ENCODE measurements around the gene TSPYL6. TPM values are rescaled to one million over a fixed set of nuclear protein-coding genes. Genes with fewer than 3 reads are reported as not detected.

The TSPYL6 gene
- total and polyA plus RNA-seq, 2 of the 4 experiments (the other 2 are of a cell fraction), result not detected

DNA sequence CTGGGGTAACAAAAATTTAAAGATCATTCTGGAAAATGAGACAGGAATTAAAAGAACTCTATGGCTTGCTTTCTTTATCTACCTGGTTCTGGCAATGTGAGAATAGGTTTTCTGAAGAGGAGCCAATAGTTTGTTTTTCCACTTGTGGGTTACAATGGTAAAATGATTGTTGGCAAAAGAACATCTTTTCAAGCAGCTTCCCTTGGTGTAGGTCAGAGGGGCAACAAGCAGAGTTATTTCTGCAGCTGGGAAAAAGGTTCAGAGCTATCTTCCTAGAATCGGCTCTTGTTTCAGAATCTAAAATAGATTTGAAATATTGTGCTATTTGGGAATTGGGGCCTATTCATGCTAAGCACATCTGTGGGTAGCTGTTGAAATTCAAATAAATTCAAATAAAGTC, 11.5 kb upstream of the TSPYL6 start:
- Histone ChIP-seq H3K36me3 (ENCODE audit: control insufficient read depth, insufficient read depth, low read length) (no peaks in the 10 kb centered on the region), H3K4ac (ENCODE audit: low read depth, low read length) (no peak overlapping the region), H2BK20ac (ENCODE audit: low read depth, low read length) (no peak overlapping the region), H3K9me1 (ENCODE audit: insufficient read depth, low read length) (no peaks in the 10 kb centered on the region), H4K5ac (ENCODE audit: low read depth, low read length) (no peak overlapping the region), H2BK5ac (ENCODE audit: low read depth, low read length, poor library complexity, severe bottlenecking) (no peak overlapping the region), H3K4me2 (ENCODE audit: low read depth, low read length) (no peak overlapping the region), H2AK5ac (ENCODE audit: low read depth, low read length) (no peak overlapping the region), H4K8ac (ENCODE audit: low read depth in 2 of 2, low read length in 2 of 2) (no peak overlapping the region), H3K56ac (ENCODE audit: extremely low read depth, insufficient read depth, low read length) (no peak overlapping the region), H3K27ac (ENCODE audit: insufficient read depth, low read length) (no peak overlapping the region), H3K14ac (replicated peaks; ENCODE audit: low read depth, low read length) (no peak overlapping the region), H2AFZ (replicated peaks; ENCODE audit: low read length, poor library complexity) (no peak overlapping the region), H3K9me3 (ENCODE audit: control insufficient read depth, insufficient read depth, low read length) (no peaks in the 10 kb centered on the region), H2BK15ac (ENCODE audit: low read depth, low read length) (no peak overlapping the region), H2AK9ac (replicated peaks; ENCODE audit: low read depth, low read length, poor library complexity) (no peak overlapping the region), H3K4me1 (ENCODE audit: control insufficient read depth, insufficient read depth, low read length) (no peaks in the 10 kb centered on the region), H3K18ac (ENCODE audit: low read depth, low read length) (no peak overlapping the region), H4K20me1 (ENCODE audit: insufficient read depth, low read length) (no peaks in the 10 kb centered on the region), H3K23ac (ENCODE audit: low read depth, low read length) (no peak overlapping the region), H3K4me3 (ENCODE audit: insufficient read depth, low read depth, low read length) (no peak overlapping the region), H3K9ac (ENCODE audit: low read depth, low read length) (no peak overlapping the region), H3K27me3 (ENCODE audit: control insufficient read depth, insufficient read depth, low read length) (no peaks in the 10 kb centered on the region), H4K91ac (ENCODE audit: insufficient read depth, low read depth, low read length) (no peak overlapping the region), H2BK120ac (ENCODE audit: low read depth, low read length) (no peak overlapping the region), H3K79me1 (ENCODE audit: low read depth in 1 of 2, low read length in 2 of 2) (no peaks in the 10 kb centered on the region)
- no CpG with 5 or more reads among the region's 1 CpG for WGBS, 2 experiments (ENCODE audit: extremely low coverage in 2 of 2, insufficient read length in 1 of 2)
- intact Hi-C loops (cut with micrococcal nuclease) (no loop called here), dilution Hi-C loops (cut with HindIII; ENCODE audit: low sequenced_read_pairs, unreplicated experiment) (no loop called here), in situ Hi-C loops (cut with MboI; ENCODE audit: low sequenced_read_pairs) (no loop called here)
- BruUV-seq (replicated peaks), result no TSS peak
- DNase-seq, result no peak
- ChIA-PET CTCF (no interaction called here), POLR2A (ENCODE audit: unreplicated experiment) (no interaction called here)
- TF ChIP-seq MAFK (IDR thresholded peaks at IDR 0.05; ENCODE audit: low read depth, low read length), result no peak
- TF ChIP-seq SMC3 (IDR thresholded peaks at IDR 0.05; ENCODE audit: low read depth, low read length), result no peak
- TF ChIP-seq RCOR1 (IDR thresholded peaks at IDR 0.05; ENCODE audit: insufficient replicate concordance, low read length), result no peak
- no peak for TF ChIP-seq MAZ (IDR thresholded peaks at IDR 0.05; ENCODE audit: borderline replicate concordance, low read depth, low read length)
- no peak for TF ChIP-seq NFE2L2 (IDR thresholded peaks at IDR 0.05; ENCODE audit: low read depth, low read length)
- no peak for TF ChIP-seq CHD1 (IDR thresholded peaks at IDR 0.05; ENCODE audit: low read depth, low read length)
- no peak for TF ChIP-seq CEBPB (IDR thresholded peaks at IDR 0.05; ENCODE audit: low read depth, low read length)
- TF ChIP-seq RFX5 (IDR thresholded peaks at IDR 0.05; ENCODE audit: low read depth, low read length), result no peak
- TF ChIP-seq, protein P1, sequence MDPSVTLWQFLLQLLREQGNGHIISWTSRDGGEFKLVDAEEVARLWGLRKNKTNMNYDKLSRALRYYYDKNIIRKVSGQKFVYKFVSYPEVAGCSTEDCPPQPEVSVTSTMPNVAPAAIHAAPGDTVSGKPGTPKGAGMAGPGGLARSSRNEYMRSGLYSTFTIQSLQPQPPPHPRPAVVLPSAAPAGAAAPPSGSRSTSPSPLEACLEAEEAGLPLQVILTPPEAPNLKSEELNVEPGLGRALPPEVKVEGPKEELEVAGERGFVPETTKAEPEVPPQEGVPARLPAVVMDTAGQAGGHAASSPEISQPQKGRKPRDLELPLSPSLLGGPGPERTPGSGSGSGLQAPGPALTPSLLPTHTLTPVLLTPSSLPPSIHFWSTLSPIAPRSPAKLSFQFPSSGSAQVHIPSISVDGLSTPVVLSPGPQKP (IDR thresholded peaks at IDR 0.05; ENCODE audit: borderline replicate concordance, low read depth, low read length), result no peak
- TF ChIP-seq MXI1 (IDR thresholded peaks at IDR 0.05; ENCODE audit: borderline replicate concordance, low read depth, low read length), result no peak
- TF ChIP-seq BHLHE40 (IDR thresholded peaks at IDR 0.05; ENCODE audit: low read depth, low read length), result no peak
- no peak for TF ChIP-seq POLR2A (IDR thresholded peaks at IDR 0.05; ENCODE audit: low read depth, low read length)
- no peak for ATAC-seq (ENCODE audit: low read depth)

All from IMR-90 (cell line).